ENCODE measurements around the gene CNPY4. TPM values are rescaled to one million over a fixed set of nuclear protein-coding genes. Genes with fewer than 3 reads are reported as not detected.

The CNPY4 gene
- total RNA-seq, 1 donor from 2014 or later: 14.5 TPM

DNA sequence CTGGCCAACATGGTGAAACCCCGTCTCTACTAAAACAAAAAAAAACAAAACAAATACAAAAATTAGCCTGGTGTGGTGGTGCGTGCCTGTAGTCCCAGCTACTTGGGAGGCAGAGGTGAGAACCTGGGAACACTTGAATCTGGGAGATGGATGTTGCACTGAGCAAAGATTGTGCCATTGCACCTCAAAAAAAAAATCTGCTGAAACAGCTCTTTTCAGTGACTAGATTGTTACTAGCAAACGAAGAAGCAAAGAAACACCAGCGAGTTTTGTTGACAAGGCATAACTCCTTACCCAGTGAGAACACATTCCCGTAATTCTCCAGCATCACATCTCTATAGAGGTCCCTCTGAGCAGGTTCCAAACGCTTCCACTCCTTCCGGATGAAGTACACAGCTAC lies 44.6 kb upstream of the CNPY4 start:
- Histone ChIP-seq H3K27ac (no peak overlapping the region), H3K27me3 (no peaks in the 10 kb centered on the region), H3K4me3 (no peak overlapping the region), H3K36me3 (peaks cover 19 to 86% of the 10 kb centered on the region in 2 donors), H3K9me3 (peaks cover 16% of the 10 kb centered on the region), H3K4me1 (peaks cover 16% of the 10 kb centered on the region)
- intact Hi-C loops (cut with DNase I): no loop called here
- no peak for DNase-seq (ENCODE audit: extremely low spot score in 2 of 2)
- no peak for TF ChIP-seq POLR2AphosphoS5 (IDR thresholded peaks at IDR 0.05; ENCODE audit: insufficient read depth in 1 of 2, low read depth in 1 of 2)
- no peak for TF ChIP-seq POLR2A (IDR thresholded peaks at IDR 0.05)
- TF ChIP-seq, protein P1, sequence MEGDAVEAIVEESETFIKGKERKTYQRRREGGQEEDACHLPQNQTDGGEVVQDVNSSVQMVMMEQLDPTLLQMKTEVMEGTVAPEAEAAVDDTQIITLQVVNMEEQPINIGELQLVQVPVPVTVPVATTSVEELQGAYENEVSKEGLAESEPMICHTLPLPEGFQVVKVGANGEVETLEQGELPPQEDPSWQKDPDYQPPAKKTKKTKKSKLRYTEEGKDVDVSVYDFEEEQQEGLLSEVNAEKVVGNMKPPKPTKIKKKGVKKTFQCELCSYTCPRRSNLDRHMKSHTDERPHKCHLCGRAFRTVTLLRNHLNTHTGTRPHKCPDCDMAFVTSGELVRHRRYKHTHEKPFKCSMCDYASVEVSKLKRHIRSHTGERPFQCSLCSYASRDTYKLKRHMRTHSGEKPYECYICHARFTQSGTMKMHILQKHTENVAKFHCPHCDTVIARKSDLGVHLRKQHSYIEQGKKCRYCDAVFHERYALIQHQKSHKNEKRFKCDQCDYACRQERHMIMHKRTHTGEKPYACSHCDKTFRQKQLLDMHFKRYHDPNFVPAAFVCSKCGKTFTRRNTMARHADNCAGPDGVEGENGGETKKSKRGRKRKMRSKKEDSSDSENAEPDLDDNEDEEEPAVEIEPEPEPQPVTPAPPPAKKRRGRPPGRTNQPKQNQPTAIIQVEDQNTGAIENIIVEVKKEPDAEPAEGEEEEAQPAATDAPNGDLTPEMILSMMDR (IDR thresholded peaks at IDR 0.05): no peak

DNA sequence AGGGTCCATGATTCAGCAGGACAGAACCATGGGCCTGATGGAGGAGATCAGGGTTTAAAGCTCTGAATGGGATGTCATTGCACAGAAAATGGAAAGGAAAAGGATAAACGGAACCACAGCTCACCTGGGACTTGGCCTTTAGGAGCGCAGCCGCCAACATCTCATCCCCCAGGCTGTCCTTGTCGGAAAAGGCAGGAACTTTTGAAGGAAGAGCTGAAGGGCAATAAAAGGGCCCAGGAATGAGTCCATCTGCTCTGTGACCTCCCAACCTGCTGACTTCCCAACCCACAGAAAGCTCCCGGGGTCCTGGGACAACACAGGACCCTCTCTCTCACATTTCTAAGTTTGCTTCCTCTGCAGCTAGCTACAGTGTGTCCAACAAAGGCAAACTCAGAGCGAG lies 44.0 kb upstream of the CNPY4 start:
- no peak for TF ChIP-seq POLR2AphosphoS5 (IDR thresholded peaks at IDR 0.05; ENCODE audit: insufficient read depth in 1 of 2, low read depth in 1 of 2)
- TF ChIP-seq POLR2A (IDR thresholded peaks at IDR 0.05): no peak
- TF ChIP-seq, protein P1 (IDR thresholded peaks at IDR 0.05): no peak
- H3K9me3 ChIP-seq: peaks cover 16% of the 10 kb centered on the region
- H3K27ac ChIP-seq: no peak overlapping the region
- peaks cover 22% of the 10 kb centered on the region for H3K4me1 ChIP-seq
- H3K4me3 ChIP-seq: no peak overlapping the region
- intact Hi-C loops (cut with DNase I): no loop called here
- H3K36me3 ChIP-seq: peaks cover 15 to 80% of the 10 kb centered on the region in 2 donors
- no peak for DNase-seq (ENCODE audit: extremely low spot score in 2 of 2)
- no peaks in the 10 kb centered on the region for H3K27me3 ChIP-seq

DNA sequence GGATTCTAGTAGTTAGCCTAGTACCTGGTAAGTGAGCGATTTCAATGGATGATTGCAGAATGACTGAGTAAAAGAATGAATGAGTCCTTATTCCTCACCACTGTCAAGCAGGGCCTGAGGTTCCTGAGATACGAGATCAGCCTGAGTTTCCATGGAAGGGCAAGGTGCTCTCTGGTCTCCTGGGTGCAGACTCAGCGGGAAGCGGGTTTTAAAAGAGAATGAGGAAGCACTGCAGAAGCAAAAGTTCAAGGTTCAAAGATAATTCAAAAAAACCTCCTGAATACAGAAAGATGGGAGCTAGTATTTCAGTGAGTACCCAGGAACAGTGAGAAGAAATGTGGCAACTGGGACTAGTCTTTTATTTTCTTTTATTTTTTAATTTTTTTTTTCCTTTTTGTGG lies 42.2 kb upstream of the CNPY4 start:
- TF ChIP-seq POLR2AphosphoS5 (IDR thresholded peaks at IDR 0.05; ENCODE audit: insufficient read depth in 1 of 2, low read depth in 1 of 2) (no peak), POLR2A (IDR thresholded peaks at IDR 0.05) (no peak)
- TF ChIP-seq, protein P1 (IDR thresholded peaks at IDR 0.05): no peak
- Histone ChIP-seq H3K4me3 (no peak overlapping the region), H3K9me3 (peaks cover 4% of the 10 kb centered on the region), H3K27me3 (no peaks in the 10 kb centered on the region), H3K4me1 (peaks cover 32% of the 10 kb centered on the region), H3K27ac (no peak overlapping the region), H3K36me3 (peaks cover 0 to 63% of the 10 kb centered on the region in 2 donors)
- DNase-seq (ENCODE audit: extremely low spot score in 2 of 2): no peak
- intact Hi-C loops (cut with DNase I): no loop called here

DNA sequence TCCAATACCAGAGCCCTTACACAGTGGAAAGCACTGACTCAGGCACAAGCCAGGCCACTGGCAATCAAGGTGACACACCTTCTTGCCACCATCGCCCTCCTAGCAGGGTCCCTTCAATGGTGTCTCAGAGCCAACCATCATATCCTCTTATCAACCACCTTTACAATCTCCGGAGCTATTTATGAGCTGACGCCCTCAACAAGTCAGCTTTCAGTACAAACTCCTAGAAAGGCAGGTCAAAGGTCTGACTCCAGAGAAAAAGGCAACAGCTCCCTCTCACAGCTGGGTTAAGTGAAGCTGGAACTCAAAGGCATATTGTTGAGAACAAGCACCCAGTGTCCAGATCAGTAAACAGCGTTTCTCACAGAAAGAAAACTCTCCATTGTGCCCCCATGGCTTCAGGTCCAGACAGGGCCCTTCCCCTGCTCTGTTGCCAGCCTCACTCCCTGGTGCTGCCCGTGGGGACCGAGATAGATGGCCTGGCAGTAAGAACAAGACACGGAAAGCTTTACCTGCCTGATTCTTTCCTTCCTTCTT lies 40.3 kb upstream of the CNPY4 start:
- H3K9me3 ChIP-seq: no peaks in the 10 kb centered on the region
- no peaks in the 10 kb centered on the region for H3K27me3 ChIP-seq
- H3K4me3 ChIP-seq: no peak overlapping the region
- no peak for DNase-seq (ENCODE audit: extremely low spot score in 2 of 2)
- no peak overlapping the region for H3K27ac ChIP-seq
- intact Hi-C loops (cut with DNase I): no loop called here
- peaks cover 0 to 44% of the 10 kb centered on the region in 2 donors for H3K36me3 ChIP-seq
- TF ChIP-seq, protein P1 (IDR thresholded peaks at IDR 0.05): no peak
- H3K4me1 ChIP-seq: peaks cover 39% of the 10 kb centered on the region

DNA sequence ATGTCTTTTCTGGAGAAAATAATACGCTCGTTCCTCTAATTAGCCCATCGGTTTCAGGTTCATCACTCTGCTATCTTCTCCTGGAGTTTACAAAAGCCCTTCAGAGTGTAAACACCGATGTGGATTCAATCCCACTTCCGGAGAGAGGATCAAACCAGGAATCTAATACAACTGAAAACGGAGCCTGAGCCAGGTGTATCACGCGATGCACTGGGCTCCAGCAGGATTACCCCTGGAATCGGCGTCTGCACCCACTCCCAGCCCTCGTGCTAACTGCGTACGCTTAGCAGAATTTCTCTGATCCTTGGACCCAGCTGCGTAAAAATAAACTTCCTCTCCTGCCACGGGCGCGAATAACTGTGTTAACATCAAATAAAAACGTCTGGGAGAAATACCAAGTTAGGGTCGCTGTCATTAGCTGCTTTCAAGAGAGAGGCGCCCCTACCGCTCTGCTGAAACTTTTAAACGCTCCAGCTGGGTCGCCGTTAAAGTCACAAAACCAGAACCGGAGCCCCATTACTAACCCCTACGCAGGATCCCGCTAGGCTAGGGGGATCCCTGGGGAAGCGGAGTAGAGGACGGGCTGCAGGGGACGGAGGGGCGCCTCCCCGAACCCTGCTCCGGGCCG lies 38.4 kb upstream of the CNPY4 start:
- Histone ChIP-seq H3K36me3 (peaks cover 0 to 25% of the 10 kb centered on the region in 2 donors), H3K27me3 (no peaks in the 10 kb centered on the region), H3K27ac (peak overlapping the region; percentile 71), H3K4me1 (peaks cover 39% of the 10 kb centered on the region), H3K9me3 (no peaks in the 10 kb centered on the region), H3K4me3 (peak overlapping the region; percentile 79 to 85)
- intact Hi-C loops (cut with DNase I): loop anchor here (5.0 kb wide), 1 partner anchor 89 kb away; no protein-coding TSS in a partner anchor
- TF ChIP-seq POLR2AphosphoS5 (IDR thresholded peaks at IDR 0.05; ENCODE audit: insufficient read depth in 1 of 2, low read depth in 1 of 2) (no peak), POLR2A (IDR thresholded peaks at IDR 0.05) (no peak)
- TF ChIP-seq, protein P1 (IDR thresholded peaks at IDR 0.05): no peak
- no peak for DNase-seq (ENCODE audit: extremely low spot score in 2 of 2)

Measured in vagina (tissue), 2 donors.